Measurements from ENCODE around the gene ORM1.

DNA sequence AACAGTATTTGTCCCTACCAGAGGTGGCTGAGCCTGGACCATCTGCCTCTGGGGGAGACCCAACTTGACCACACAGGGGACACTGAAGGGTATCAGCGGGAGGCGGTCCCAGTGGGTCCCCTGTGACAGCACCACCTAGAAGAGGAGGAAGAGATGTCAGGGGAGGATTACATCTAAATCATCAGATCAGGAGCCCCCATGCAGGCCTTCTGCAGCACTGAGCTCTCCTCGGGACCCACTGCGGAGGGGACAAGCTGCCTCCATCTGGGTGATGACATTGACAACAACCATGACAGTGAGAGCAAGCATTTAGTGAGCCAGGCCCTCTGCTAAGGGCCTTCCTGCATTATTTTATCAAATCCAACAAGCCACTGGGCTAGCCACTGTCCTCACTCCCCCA is 19.1 kb downstream of the ORM1 start:
- TF ChIP-seq CEBPB (IDR thresholded peaks at IDR 0.05; ENCODE audit: low read depth, low read length), result no peak
- TF ChIP-seq, protein P1, sequence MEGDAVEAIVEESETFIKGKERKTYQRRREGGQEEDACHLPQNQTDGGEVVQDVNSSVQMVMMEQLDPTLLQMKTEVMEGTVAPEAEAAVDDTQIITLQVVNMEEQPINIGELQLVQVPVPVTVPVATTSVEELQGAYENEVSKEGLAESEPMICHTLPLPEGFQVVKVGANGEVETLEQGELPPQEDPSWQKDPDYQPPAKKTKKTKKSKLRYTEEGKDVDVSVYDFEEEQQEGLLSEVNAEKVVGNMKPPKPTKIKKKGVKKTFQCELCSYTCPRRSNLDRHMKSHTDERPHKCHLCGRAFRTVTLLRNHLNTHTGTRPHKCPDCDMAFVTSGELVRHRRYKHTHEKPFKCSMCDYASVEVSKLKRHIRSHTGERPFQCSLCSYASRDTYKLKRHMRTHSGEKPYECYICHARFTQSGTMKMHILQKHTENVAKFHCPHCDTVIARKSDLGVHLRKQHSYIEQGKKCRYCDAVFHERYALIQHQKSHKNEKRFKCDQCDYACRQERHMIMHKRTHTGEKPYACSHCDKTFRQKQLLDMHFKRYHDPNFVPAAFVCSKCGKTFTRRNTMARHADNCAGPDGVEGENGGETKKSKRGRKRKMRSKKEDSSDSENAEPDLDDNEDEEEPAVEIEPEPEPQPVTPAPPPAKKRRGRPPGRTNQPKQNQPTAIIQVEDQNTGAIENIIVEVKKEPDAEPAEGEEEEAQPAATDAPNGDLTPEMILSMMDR (IDR thresholded peaks at IDR 0.05; ENCODE audit: control extremely low read depth in 1 of 3, insufficient read depth in 1 of 3, low read depth in 1 of 3, low read length in 3 of 3), result no peak
- no peak for TF ChIP-seq PHF8 (conservative IDR thresholded peaks at IDR 0.05; ENCODE audit: low read depth, low read length)
- TF ChIP-seq RAD21 (IDR thresholded peaks at IDR 0.05 in 1 of 2, conservative IDR thresholded peaks at IDR 0.05 in 1 of 2; ENCODE audit: low read depth in 2 of 2, low read length in 2 of 2), result no peak
- no peak for TF ChIP-seq POLR2AphosphoS5 (IDR thresholded peaks at IDR 0.05; ENCODE audit: low read depth, low read length)
- TF ChIP-seq MAFK (IDR thresholded peaks at IDR 0.05; ENCODE audit: low read depth, low read length), result no peak
- TF ChIP-seq POLR2A (IDR thresholded peaks at IDR 0.05; ENCODE audit: control extremely low read depth in 1 of 2, low read depth in 2 of 2, low read length in 2 of 2), result no peak
- TF ChIP-seq FOSL1 (IDR thresholded peaks at IDR 0.05; ENCODE audit: insufficient read depth, low read depth, low read length), result no peak
- TF ChIP-seq, protein P2, sequence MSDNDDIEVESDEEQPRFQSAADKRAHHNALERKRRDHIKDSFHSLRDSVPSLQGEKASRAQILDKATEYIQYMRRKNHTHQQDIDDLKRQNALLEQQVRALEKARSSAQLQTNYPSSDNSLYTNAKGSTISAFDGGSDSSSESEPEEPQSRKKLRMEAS (IDR thresholded peaks at IDR 0.05), result no peak
- TF ChIP-seq SIX5 (IDR thresholded peaks at IDR 0.05; ENCODE audit: low read depth, low read length), result no peak
- TF ChIP-seq CREB1 (IDR thresholded peaks at IDR 0.05), result no peak
- no peak for TF ChIP-seq CHD1 (IDR thresholded peaks at IDR 0.05; ENCODE audit: low read depth, low read length)
- TF ChIP-seq CBX5 (IDR thresholded peaks at IDR 0.05; ENCODE audit: low read depth, low read length), result no peak

Measured in H1 (cell line).